Smooth muscle cell (in vitro differentiated cells): ENCODE measurements around the gene SH3TC1. TPM values are rescaled to one million over a fixed set of nuclear protein-coding genes. Genes with fewer than 3 reads are reported as not detected.
A peak's percentile ranks its signal among the peaks of the same experiment; 100 is the strongest.

Source experiments
- DNase-seq: peaks from one replicate; lab custom pipeline; 2025; ENCODE audit not compliant: unreplicated experiment; lab: John Stamatoyannopoulos, UW
- H2AFZ ChIP-seq: fragments of 200-600 bp; sonication (generic); 2 replicates; pipeline ENCODE4 v1.6.0; 2016; ENCODE audit warnings: antibody characterized with exemption, low read depth, mild to moderate bottlenecking
- H3F3A ChIP-seq: fragments of 200-600 bp; sonication (generic); 2 replicates; pipeline ENCODE4 v1.6.0; 2017; ENCODE audit warnings: antibody characterized with exemption, low read depth
- H3K27ac ChIP-seq: fragments of 200-600 bp; sonication (generic); 2 replicates; pipeline ENCODE4 v1.5.1; 2016; ENCODE audit warnings: low read depth, mild to moderate bottlenecking
- H3K27me3 ChIP-seq: fragments of 200-600 bp; sonication (generic); 2 replicates; pipeline ENCODE4 v1.6.1; 2016; ENCODE audit warnings: low read depth, mild to moderate bottlenecking
- H3K36me3 ChIP-seq: fragments of 200-600 bp; sonication (generic); 2 replicates; pipeline ENCODE4 v1.5.1; 2016; ENCODE audit warnings: low read depth
- H3K4me1 ChIP-seq: fragments of 200-600 bp; sonication (generic); 2 replicates; pipeline ENCODE4 v1.5.1; 2016; ENCODE audit warnings: low read depth
- H3K4me2 ChIP-seq: fragments of 200-600 bp; sonication (generic); 2 replicates; pipeline ENCODE4 v1.6.0; 2016; ENCODE audit warnings: mild to moderate bottlenecking
- H3K4me3 ChIP-seq: fragments of 200-600 bp; sonication (generic); 2 replicates; pipeline ENCODE4 v1.5.1; 2016; ENCODE audit warnings: mild to moderate bottlenecking
- H3K79me2 ChIP-seq: fragments of 200-600 bp; sonication (generic); 2 replicates; pipeline ENCODE4 v1.6.0; 2016; ENCODE audit warnings: low read depth, mild to moderate bottlenecking
- H3K9ac ChIP-seq: fragments of 200-600 bp; sonication (generic); 2 replicates; pipeline ENCODE4 v1.6.0; 2016; ENCODE audit warnings: low read depth
- H3K9me3 ChIP-seq: fragments of 200-600 bp; sonication (generic); replicated peaks from 2 replicates; pipeline ENCODE4 v1.5.1; 2016; ENCODE audit warnings: low read depth
- H4K20me1 ChIP-seq: fragments of 200-600 bp; sonication (generic); 2 replicates; pipeline ENCODE4 v1.6.0; 2016; ENCODE audit warnings: low read depth
- WGBS: methylation state at CpG from one replicate; pipeline ENCODE4 v1.1.7; 2016; ENCODE audit warnings: low lambda C conversion rate; 5-methylcytosine and 5-hydroxymethylcytosine counted together
- polyA plus RNA-seq: library from polyadenylated mRNA; unstranded; fragments of >200 nt; fragmentation: Nextera tagmentation; extraction: Ambion mirVana; gene quantifications from 2 replicates; pipeline ENCODE4 v1.2.1, GENCODE V29; 2016
- total RNA-seq: library from RNA; depleted of rRNA; stranded (reverse); fragments of >200 nt; gene quantifications from 2 replicates; pipeline ENCODE4 v1.2.3, GENCODE V29; 2014
- TF ChIP-seq, protein P1 (sequence below): fragments of 200-600 bp; sonication (generic); IDR thresholded peaks from 2 replicates; pipeline ENCODE4 v1.5.1; 2017; ENCODE audit warnings: borderline replicate concordance, mild to moderate bottlenecking, antibody characterized with exemption; ENCODE audit not compliant: insufficient read depth, poor library complexity, severe bottlenecking

The SH3TC1 gene
- total and polyA plus RNA-seq, 2 experiments from 2014 or later = 7.8 to 17.7 TPM

DNA sequence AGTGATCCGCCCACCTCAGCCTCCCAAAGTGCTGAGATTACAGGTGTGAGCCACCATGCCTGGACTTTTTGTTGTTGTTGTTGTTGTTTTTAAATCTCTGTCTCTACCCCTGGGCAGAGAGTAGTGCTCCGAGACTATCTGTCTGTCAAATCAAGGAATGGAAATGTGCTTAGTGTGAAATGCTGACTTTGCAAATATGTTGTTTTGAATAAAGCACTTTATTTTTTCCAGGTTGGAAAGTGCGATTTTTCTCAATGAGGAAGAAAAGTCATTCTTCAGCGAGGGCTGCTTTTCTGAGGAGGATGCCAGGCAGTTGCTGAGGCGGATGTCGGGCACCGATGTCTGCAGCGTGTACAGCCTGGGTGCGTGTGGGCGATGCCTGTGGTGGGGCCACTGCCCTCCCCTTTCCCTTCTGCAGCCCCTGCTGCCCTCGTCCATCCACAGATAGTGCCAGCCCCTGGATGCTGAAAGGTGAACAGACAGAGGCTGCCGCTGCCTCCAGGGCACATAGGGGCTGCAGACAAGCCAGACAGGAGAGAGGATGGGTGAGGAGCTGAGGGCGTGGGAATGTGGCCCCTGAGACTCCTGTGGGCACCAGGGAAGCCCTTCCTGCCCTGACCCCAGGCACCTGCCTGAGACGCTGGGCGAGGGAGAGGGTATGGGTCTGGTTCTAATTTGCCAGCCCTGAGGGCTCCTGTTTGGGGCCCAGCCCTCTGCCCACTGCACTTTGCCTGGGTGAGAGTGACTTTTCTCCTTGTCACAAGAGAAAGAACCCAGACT, 23.7 kb downstream of the SH3TC1 start:
- Histone ChIP-seq H3F3A (no peaks in the 10 kb centered on the region), H4K20me1 (no peaks in the 10 kb centered on the region), H3K27me3 (no peaks in the 10 kb centered on the region), H3K36me3 (no peaks in the 10 kb centered on the region), H3K27ac (no peak overlapping the region), H3K9ac (no peak overlapping the region), H3K9me3 (no peaks in the 10 kb centered on the region), H3K79me2 (no peaks in the 10 kb centered on the region), H2AFZ (no peak overlapping the region), H3K4me1 (peaks cover 12% of the 10 kb centered on the region), H3K4me3 (no peak overlapping the region), H3K4me2 (no peak overlapping the region)
- no peak for DNase-seq
- 97% methylated on average over 15 of the region's 15 CpGs for WGBS
- TF ChIP-seq, protein P1, sequence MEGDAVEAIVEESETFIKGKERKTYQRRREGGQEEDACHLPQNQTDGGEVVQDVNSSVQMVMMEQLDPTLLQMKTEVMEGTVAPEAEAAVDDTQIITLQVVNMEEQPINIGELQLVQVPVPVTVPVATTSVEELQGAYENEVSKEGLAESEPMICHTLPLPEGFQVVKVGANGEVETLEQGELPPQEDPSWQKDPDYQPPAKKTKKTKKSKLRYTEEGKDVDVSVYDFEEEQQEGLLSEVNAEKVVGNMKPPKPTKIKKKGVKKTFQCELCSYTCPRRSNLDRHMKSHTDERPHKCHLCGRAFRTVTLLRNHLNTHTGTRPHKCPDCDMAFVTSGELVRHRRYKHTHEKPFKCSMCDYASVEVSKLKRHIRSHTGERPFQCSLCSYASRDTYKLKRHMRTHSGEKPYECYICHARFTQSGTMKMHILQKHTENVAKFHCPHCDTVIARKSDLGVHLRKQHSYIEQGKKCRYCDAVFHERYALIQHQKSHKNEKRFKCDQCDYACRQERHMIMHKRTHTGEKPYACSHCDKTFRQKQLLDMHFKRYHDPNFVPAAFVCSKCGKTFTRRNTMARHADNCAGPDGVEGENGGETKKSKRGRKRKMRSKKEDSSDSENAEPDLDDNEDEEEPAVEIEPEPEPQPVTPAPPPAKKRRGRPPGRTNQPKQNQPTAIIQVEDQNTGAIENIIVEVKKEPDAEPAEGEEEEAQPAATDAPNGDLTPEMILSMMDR = no peak

DNA sequence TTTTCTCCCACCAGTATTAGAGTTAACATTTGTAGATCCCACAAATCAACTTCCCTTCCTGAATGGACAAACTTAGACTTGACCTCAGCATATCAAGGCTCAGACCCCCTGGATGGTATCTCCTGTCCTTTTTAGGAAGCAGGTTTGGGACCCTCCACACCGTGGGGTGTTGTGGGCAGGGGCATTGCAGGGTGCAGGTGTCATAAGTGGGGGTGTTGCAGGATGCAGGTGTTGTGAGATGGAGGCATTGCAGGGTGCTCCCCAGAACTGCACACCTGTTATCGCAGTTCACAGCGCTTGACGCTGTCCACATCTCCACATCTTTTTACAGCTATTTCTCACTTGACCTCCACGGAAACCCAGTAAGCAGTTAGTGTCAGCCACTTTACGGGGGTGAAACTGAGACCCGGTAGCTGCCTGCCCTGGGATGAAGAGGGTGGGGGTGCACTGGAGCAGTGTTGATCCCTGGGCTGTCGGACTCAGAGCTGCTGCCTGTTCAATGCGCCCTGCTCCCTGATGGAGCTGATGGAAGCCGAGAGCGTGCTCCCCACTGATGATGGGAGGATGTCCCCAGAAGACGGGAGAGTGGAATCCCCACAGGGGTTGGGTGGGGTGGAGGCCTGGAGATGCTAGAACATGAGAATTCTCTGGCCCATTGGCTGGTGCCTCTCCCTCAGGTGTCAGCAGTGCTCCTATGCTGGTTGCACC, 25.3 kb downstream of the SH3TC1 start:
- H3K4me2 ChIP-seq = no peak overlapping the region
- DNase-seq = no peak
- H3K36me3 ChIP-seq = no peaks in the 10 kb centered on the region
- no peaks in the 10 kb centered on the region for H4K20me1 ChIP-seq
- H3K9ac ChIP-seq = no peak overlapping the region
- no peaks in the 10 kb centered on the region for H3K9me3 ChIP-seq
- 96% methylated on average over 12 of the region's 12 CpGs for WGBS
- no peaks in the 10 kb centered on the region for H3K79me2 ChIP-seq
- H2AFZ ChIP-seq = no peak overlapping the region
- no peak overlapping the region for H3K27ac ChIP-seq
- H3K4me1 ChIP-seq = peaks cover 12% of the 10 kb centered on the region
- no peaks in the 10 kb centered on the region for H3F3A ChIP-seq
- no peak overlapping the region for H3K4me3 ChIP-seq
- TF ChIP-seq, protein P1 = no peak
- H3K27me3 ChIP-seq = no peaks in the 10 kb centered on the region

DNA sequence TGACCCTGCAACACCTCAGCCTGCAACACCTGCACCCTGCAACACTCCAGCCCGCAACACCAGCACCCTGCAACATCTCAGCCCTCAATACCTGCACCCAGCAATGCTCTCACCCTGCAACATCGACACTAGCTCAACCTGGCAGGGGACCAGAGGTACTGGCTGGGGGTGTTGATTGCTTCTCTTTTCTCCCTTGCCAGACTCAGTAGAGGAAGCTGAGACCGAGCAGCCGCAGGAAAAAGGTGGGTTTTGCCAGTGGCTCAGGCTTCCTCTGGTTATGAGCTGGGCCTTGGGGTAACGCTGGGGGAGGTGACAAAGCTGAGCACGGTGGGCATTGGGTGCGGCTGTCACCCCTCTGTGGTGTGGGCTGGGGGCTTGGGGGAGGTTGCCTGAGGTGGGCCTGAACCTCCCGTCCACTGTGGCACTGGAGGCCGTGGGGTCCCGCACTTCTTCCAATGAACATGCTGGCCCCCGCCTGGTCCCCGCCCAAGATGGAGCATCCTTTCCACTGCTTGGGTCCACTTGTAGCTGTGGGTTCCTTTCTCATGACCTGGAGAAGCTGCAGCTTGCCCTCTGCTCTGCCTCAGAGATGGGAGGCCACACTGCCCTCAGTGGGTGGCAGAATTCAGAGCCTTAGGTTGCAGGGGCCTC, 26.0 kb downstream of the SH3TC1 start:
- 95% methylated on average over 12 of the region's 12 CpGs for WGBS
- no peak overlapping the region for H3K4me3 ChIP-seq
- TF ChIP-seq, protein P1 = no peak
- H3K4me2 ChIP-seq = no peak overlapping the region
- H3K36me3 ChIP-seq = no peaks in the 10 kb centered on the region
- H3F3A ChIP-seq = no peaks in the 10 kb centered on the region
- H3K9me3 ChIP-seq = no peaks in the 10 kb centered on the region
- no peak overlapping the region for H3K9ac ChIP-seq
- no peaks in the 10 kb centered on the region for H4K20me1 ChIP-seq
- H3K79me2 ChIP-seq = no peaks in the 10 kb centered on the region
- H2AFZ ChIP-seq = no peak overlapping the region
- DNase-seq = no peak
- peaks cover 12% of the 10 kb centered on the region for H3K4me1 ChIP-seq
- H3K27me3 ChIP-seq = no peaks in the 10 kb centered on the region
- peak overlapping the region; percentile 35 for H3K27ac ChIP-seq
